Activated CD8-positive, alpha-beta T cell treated with anti-CD3 and anti-CD28 coated beads for 36 hours (primary cell): Measurements from ENCODE around the gene EPRS1. TPM values are rescaled to one million over a fixed set of nuclear protein-coding genes. Genes with fewer than 3 reads are reported as not detected.
A peak's percentile ranks its signal among the peaks of the same experiment; 100 is the strongest.

Experiments used
- ATAC-seq: fragments of 200-7000 bp; cut with Tn5 transposase; one replicate; pipeline ENCODE4 v1.10.0; 2021; ENCODE audit warnings: mild to moderate bottlenecking, moderate library complexity
- CTCF ChIA-PET: fragments of 350-600 bp; sonication (Branson Sonifier 250); formaldehyde crosslinking; loops from one replicate; lab custom pipeline; 2021; ENCODE audit warnings: antibody characterized with exemption; lab: Charles Lee
- POLR2A ChIA-PET: fragments of 350-600 bp; sonication (Branson Sonifier 250); formaldehyde crosslinking; loops from one replicate; lab custom pipeline; 2021; ENCODE audit warnings: antibody characterized with exemption; lab: Charles Lee
- DNase-seq: peaks from one replicate; pipeline ENCODE4 v3.0.0-alpha.2; 2020
- H3K27ac Mint-ChIP-seq: one replicate; pipeline ENCODE4 v1.8.0; 2021; ENCODE audit warnings: mild to moderate bottlenecking, mixed read lengths
- H3K27me3 Mint-ChIP-seq: one replicate; pipeline ENCODE4 v1.8.0; 2021; ENCODE audit warnings: mixed read lengths
- H3K36me3 Mint-ChIP-seq: one replicate; pipeline ENCODE4 v1.8.0; 2021; ENCODE audit warnings: low read depth, mixed read lengths
- H3K4me1 Mint-ChIP-seq: one replicate; pipeline ENCODE4 v1.8.0; 2021; ENCODE audit warnings: low read depth, mixed read lengths
- H3K4me3 Mint-ChIP-seq: one replicate; pipeline ENCODE4 v1.8.0; 2021; ENCODE audit warnings: mild to moderate bottlenecking, moderate library complexity, mixed read lengths
- H3K9me3 Mint-ChIP-seq: one replicate; pipeline ENCODE4 v1.8.0; 2021; ENCODE audit warnings: mixed read lengths
- intact Hi-C: fragments of 100-400 bp; cut with micrococcal nuclease; formaldehyde crosslinking; loops from one replicate; pipeline ENCODE4 v1.10.0; 2022
- total RNA-seq, 2 experiments: library from RNA; stranded (reverse); gene quantifications; one replicate each; pipeline ENCODE4 v1.2.3, GENCODE V29; 2021
- TF ChIP-seq, protein P1 (sequence below): fragments of 200-600 bp; IDR thresholded peaks from one replicate; pipeline ENCODE4 v1.8.0; 2022; ENCODE audit warnings: antibody characterized with exemption, mild to moderate bottlenecking

The EPRS1 gene
- total RNA-seq, 2 experiments from 2014 or later: 200 to 210 TPM

DNA sequence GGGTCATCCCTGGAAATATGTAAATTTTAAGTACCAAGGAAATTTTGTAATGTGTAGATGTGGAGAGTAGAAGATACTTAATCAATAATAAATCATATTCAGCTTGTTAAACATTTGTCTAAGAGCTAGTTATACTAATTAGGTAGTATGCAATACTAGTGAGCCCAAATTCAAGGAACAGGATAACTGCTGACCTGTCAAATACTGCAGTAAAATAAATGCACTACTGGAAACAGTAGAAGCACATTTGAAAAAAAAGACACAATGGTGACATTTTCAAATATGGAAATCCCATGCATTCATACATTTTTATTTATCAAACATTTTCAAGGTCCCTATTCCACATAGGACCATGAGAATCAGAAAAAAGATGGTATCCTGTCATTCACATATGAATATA is 27.2 kb downstream of the EPRS1 start:
- H3K27me3 Mint-ChIP-seq: no peaks in the 10 kb centered on the region
- no peak overlapping the region for H3K4me3 Mint-ChIP-seq
- intact Hi-C loops: no loop called here
- TF ChIP-seq, protein P1, sequence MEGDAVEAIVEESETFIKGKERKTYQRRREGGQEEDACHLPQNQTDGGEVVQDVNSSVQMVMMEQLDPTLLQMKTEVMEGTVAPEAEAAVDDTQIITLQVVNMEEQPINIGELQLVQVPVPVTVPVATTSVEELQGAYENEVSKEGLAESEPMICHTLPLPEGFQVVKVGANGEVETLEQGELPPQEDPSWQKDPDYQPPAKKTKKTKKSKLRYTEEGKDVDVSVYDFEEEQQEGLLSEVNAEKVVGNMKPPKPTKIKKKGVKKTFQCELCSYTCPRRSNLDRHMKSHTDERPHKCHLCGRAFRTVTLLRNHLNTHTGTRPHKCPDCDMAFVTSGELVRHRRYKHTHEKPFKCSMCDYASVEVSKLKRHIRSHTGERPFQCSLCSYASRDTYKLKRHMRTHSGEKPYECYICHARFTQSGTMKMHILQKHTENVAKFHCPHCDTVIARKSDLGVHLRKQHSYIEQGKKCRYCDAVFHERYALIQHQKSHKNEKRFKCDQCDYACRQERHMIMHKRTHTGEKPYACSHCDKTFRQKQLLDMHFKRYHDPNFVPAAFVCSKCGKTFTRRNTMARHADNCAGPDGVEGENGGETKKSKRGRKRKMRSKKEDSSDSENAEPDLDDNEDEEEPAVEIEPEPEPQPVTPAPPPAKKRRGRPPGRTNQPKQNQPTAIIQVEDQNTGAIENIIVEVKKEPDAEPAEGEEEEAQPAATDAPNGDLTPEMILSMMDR: no peak
- no peaks in the 10 kb centered on the region for H3K9me3 Mint-ChIP-seq
- peaks cover 63% of the 10 kb centered on the region for H3K36me3 Mint-ChIP-seq
- peaks cover 10% of the 10 kb centered on the region for H3K4me1 Mint-ChIP-seq
- no peak overlapping the region for H3K27ac Mint-ChIP-seq
- DNase-seq: no peak
- ATAC-seq: no peak
- ChIA-PET CTCF (no interaction called here), POLR2A (interaction anchor here (1.0 kb wide), 1 partner anchor 26 kb away, joined by 3 read pairs; no protein-coding TSS in a partner anchor)

DNA sequence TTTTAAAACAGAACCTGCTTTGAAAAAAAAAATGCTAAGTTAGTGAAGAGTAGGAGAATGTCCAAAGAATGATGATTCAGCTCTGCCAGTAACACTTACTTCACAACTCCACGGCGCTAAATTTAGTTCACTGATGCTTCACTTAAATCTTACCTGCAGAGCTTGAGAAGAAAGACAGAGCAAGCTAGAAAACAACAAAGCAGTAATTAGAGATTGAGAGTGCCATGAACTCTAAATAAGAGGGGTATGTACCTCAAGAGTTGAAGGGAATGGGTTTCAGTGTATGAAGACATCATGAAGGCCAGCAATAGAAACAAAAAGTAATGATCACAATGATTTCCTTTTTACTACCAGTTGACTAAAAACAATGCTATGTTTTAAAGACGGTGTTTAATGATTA is 32.8 kb downstream of the EPRS1 start:
- POLR2A ChIA-PET: no interaction called here
- TF ChIP-seq, protein P1: no peak

DNA sequence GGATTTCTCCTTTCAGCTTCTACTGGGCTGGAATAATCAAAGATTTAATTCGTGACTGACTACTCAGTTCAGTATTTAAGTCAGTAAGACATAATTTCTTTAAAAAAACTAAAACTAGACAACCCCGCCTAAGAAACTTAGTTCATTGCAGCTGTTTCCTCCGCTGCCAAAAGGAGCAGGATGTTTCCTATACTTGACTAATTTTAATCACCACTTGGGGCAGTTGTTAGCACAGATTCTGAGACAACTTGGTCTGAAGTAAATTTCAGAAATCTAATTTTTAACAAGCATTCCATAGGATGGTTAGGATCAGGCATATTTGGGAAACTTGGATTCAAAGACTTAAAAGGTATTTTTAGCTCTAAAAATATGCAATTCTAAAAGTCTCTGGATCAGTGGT is 34.0 kb downstream of the EPRS1 start:
- no peak for DNase-seq
- peaks cover 50% of the 10 kb centered on the region for H3K36me3 Mint-ChIP-seq
- ATAC-seq: no peak
- no peaks in the 10 kb centered on the region for H3K9me3 Mint-ChIP-seq
- peaks cover 21% of the 10 kb centered on the region for H3K4me1 Mint-ChIP-seq
- H3K4me3 Mint-ChIP-seq: no peak overlapping the region
- CTCF ChIA-PET: interaction anchor here (0.8 to 1.8 kb wide), 9 partner anchors 9 to 105 kb away, joined by 3 to 6 read pairs (median 4); partner anchors contain the start of gene BPNT1
- POLR2A ChIA-PET: interaction anchor here (1.6 kb wide), 1 partner anchor 31 kb away, joined by 3 read pairs; no protein-coding TSS in a partner anchor
- H3K27ac Mint-ChIP-seq: no peak overlapping the region
- H3K27me3 Mint-ChIP-seq: no peaks in the 10 kb centered on the region
- intact Hi-C loops: no loop called here
- TF ChIP-seq, protein P1: no peak

More for the DNA sequence above, 32.8 kb downstream of the EPRS1 start:
- ATAC-seq (no peak), DNase-seq (no peak)
- peaks cover 21% of the 10 kb centered on the region for H3K4me1 Mint-ChIP-seq
- peak overlapping the region; percentile 69 for H3K27ac Mint-ChIP-seq
- peaks cover 50% of the 10 kb centered on the region for H3K36me3 Mint-ChIP-seq
- intact Hi-C loops: no loop called here
- no peaks in the 10 kb centered on the region for H3K9me3 Mint-ChIP-seq
- CTCF ChIA-PET: interaction anchor here (0.7 kb wide), 1 partner anchor 170 kb away, joined by 3 read pairs; no protein-coding TSS in a partner anchor
- no peak overlapping the region for H3K4me3 Mint-ChIP-seq
- H3K27me3 Mint-ChIP-seq: no peaks in the 10 kb centered on the region

DNA sequence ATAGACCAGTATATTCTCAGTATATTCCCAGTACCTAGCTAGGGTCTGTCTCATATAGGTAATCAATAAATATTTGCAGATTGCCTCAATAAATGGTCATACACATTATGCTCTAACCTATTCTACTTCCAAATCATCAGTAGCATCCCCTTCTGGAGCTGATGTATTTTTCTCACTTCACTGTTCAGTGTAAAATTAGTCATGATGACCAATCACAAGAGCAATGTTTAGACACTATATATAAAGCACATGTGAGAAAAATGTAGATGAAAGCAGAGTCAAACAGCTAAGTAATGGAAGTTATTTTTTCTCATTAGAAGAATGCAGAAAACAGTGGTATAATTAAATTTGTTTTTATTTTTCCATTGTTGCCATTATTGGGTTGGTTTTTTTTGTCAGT is 34.7 kb downstream of the EPRS1 start:
- no peak for DNase-seq
- intact Hi-C loops: no loop called here
- TF ChIP-seq, protein P1: no peak

DNA sequence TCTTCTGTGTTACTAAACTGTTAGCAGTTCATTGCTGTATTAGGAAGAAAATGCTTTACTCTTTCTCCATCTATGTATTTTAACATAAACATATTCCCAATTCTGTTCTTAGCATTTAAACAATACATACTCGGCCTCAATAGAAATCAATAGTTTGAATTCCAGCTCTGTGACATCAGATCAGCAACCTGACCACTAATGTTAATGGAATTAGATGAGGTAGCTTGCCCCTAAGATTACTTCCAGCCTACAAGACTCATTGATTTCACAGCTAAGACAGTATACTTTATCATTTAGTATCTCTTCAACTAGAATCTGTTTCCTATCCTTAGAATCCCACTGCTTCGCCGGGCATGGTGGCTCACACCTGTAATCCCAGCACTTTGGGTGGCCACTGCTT is 38.9 kb downstream of the EPRS1 start:
- no peak overlapping the region for H3K27ac Mint-ChIP-seq
- peaks cover 45% of the 10 kb centered on the region for H3K36me3 Mint-ChIP-seq
- no peak for DNase-seq
- H3K27me3 Mint-ChIP-seq: no peaks in the 10 kb centered on the region
- TF ChIP-seq, protein P1: no peak
- ATAC-seq: no peak
- H3K4me3 Mint-ChIP-seq: no peak overlapping the region
- ChIA-PET POLR2A (no interaction called here), CTCF (no interaction called here)
- H3K9me3 Mint-ChIP-seq: no peaks in the 10 kb centered on the region
- intact Hi-C loops: no loop called here
- peaks cover 10% of the 10 kb centered on the region for H3K4me1 Mint-ChIP-seq

More for the DNA sequence above, 34.7 kb downstream of the EPRS1 start:
- Mint-ChIP-seq H3K9me3 (no peaks in the 10 kb centered on the region), H3K27me3 (no peaks in the 10 kb centered on the region), H3K36me3 (peaks cover 53% of the 10 kb centered on the region), H3K4me3 (no peak overlapping the region), H3K27ac (no peak overlapping the region), H3K4me1 (peaks cover 21% of the 10 kb centered on the region)
- no peak for ATAC-seq
- ChIA-PET POLR2A (interaction anchor here (1.6 kb wide), 1 partner anchor 32 kb away, joined by 3 read pairs; no protein-coding TSS in a partner anchor), CTCF (interaction anchor here (0.8 to 1.8 kb wide), 7 partner anchors 12 to 106 kb away, joined by 3 to 6 read pairs (median 4); no protein-coding TSS in a partner anchor)
